ENCODE measurements around the gene CYP1B1.
"Not testable (repeated sequence)": the region's sequence is repeated elsewhere in the genome, so short reads cannot be mapped to it uniquely, and the experiment has no call there.

Gene CYP1B1

GRCh38 chr2:38032946-38033345 is 43.0 kb downstream of the CYP1B1 start:
- DNase-seq: no peak

DNA sequence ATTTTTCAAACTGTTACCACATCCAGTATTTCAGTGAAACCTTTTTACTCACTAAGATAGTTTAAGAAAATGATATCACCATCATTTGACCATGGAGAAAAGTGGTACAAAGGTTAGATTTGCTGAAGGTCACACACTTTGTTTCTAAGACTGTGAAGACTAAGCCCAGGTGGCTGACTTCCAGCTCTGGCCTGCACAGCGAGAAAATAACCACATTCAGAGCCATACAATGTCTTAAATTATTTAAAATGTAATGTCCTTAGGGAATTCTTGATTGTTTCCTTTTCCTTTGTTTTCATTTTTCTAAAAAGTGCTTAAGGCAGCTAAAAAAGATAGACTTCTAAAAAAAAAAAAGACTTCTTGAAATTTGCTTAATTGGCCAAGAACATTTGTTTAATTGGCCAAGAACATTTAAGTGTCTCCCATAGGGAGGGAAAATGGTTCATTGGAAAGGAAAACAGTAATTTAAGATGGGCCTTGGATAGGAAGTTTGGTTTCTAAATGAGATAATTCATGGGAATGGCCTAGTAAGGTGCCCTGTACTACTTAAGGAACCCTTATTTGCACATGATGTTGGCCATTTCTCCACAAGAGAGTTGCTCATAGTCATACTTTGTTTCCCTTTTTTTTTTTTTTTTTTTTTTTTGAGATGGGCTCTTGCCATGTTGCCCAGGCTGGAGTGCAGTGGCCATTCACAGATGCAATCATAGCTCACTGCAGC is 45.2 kb downstream of the CYP1B1 start:
- DNase-seq: no peak

GRCh38 chr2:38029512-38029911 is 46.4 kb downstream of the CYP1B1 start:
- no peak for DNase-seq

DNA sequence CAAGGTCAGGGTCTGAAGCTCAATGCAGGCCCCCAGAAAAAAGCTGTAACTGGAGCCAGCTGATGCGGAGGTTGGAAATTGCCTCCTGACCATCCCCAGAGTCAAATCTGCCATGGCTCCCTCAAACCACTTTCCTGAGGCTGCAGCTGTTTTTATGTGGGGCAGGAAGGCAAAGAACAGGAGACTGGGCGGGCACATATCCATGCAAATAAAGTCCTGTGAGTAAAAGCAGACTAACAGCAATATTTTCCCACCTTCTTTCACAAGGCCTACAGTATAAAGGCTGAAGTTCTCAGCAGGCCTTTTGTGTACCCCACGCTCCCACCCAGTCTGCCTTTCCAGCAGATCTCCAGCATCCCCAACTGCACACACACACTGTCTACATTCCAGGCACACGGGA is 47.1 kb downstream of the CYP1B1 start:
- DNase-seq: no peak

- DNase-seq: no peak
These were observed 49.1 kb downstream of the CYP1B1 start for GRCh38 chr2:38026846-38027245.

- no peak for DNase-seq
These were observed 54.4 kb downstream of the CYP1B1 start for GRCh38 chr2:38021589-38021988.

- not testable (repeated sequence) for DNase-seq
These were observed 55.4 kb downstream of the CYP1B1 start for GRCh38 chr2:38020359-38021069.

DNA sequence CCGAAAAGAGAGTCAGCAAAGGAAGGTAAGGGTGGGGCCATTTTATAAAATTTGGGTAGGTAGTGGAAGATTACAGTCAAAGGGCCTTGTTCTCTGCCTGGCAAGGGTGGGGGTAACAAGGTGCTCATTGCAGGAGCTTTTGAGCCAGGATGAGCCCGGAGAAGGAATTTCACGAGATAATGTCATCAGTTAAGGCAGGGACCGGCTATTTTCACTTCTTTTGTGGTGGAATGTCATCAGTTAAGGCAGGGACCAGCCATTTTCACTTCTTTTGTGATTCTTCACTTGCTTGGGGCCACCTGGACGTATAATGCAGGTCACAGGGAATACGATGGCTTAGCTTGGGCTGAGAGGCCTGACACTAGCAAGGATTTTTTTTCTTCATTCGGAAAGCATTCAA is 58.1 kb downstream of the CYP1B1 start:
- no peak for DNase-seq

All from HCEC 1CT (cell line).